Panc1 (cell line): ENCODE data around the gene CYP21A2. TPM values are rescaled to one million over a fixed set of nuclear protein-coding genes. Genes with fewer than 3 reads are reported as not detected.

Source experiments
- ATAC-seq: fragments of 200-7000 bp; cut with Tn5 transposase; 2 replicates; pipeline ENCODE4 v1.9.1; 2020; ENCODE audit warnings: mild to moderate bottlenecking, moderate library complexity
- BruUV-seq: library from RNA; stranded (reverse); fragments of 400-500 nt; replicated peaks from 2 replicates; lab custom pipeline; 2021; lab: Mats Ljungman, UMichigan
- CTCF ChIA-PET: fragments of 300-600 bp; sonication (Branson Sonifier 250); formaldehyde crosslinking; loops from one replicate; lab custom pipeline; 2022; ENCODE audit warnings: antibody characterized with exemption; lab: Charles Lee
- POLR2A ChIA-PET: fragments of 300-600 bp; sonication (Branson Sonifier 250); formaldehyde crosslinking; loops from one replicate; lab custom pipeline; 2022; ENCODE audit warnings: antibody characterized with exemption; lab: Charles Lee
- DNase-seq: peaks from one replicate; pipeline ENCODE4 v3.0.0-alpha.2; 2010; ENCODE audit warnings: low read depth, low spot score
- H3K27ac ChIP-seq: 2 replicates; pipeline ENCODE4 v1.5.1; 2011; ENCODE audit warnings: mild to moderate bottlenecking, low read length, inconsistent platforms
- H3K27me3 ChIP-seq: fragments of 200-500 bp; sonication (Bioruptor generic); 2 replicates; pipeline ENCODE4 v1.6.0; 2014; ENCODE audit warnings: low read length, inconsistent platforms; ENCODE audit not compliant: control insufficient read depth, insufficient read depth
- H3K36me3 ChIP-seq: fragments of 200-500 bp; sonication (Bioruptor generic); 2 replicates; pipeline ENCODE4 v1.5.1; 2014; ENCODE audit warnings: inconsistent platforms, mild to moderate bottlenecking, low read length, moderate library complexity; ENCODE audit not compliant: control insufficient read depth, insufficient read depth
- H3K4me1 ChIP-seq: 2 replicates; pipeline ENCODE4 v1.5.1; 2011; ENCODE audit warnings: inconsistent platforms, mild to moderate bottlenecking, low read length, moderate library complexity; ENCODE audit not compliant: control insufficient read depth, insufficient read depth
- H3K4me3 ChIP-seq, 2 experiments: 2 replicates each; pipeline ENCODE4 v1.5.1; 2011 to 2012; ENCODE audit warnings: low read depth in 2 of 2, low read length in 2 of 2, mild to moderate bottlenecking in 2 of 2, inconsistent platforms in 1 of 2, moderate library complexity in 1 of 2
- H3K9me3 ChIP-seq: fragments of 200-500 bp; sonication (Bioruptor generic); 2 replicates; pipeline ENCODE4 v1.5.1; 2014; ENCODE audit warnings: low read depth, mild to moderate bottlenecking, inconsistent platforms, low read length, moderate library complexity; ENCODE audit not compliant: control insufficient read depth, insufficient read depth
- CTCF ChIP-seq: fragments of 450-650 bp; IDR thresholded peaks from 2 replicates; pipeline ENCODE4 v1.5.1; 2017; ENCODE audit warnings: mild to moderate bottlenecking
- POLR2AphosphoS5 ChIP-seq: IDR thresholded peaks from 2 replicates; pipeline ENCODE4 v1.6.1; 2012; ENCODE audit warnings: mild to moderate bottlenecking, low read depth, low read length, moderate library complexity
- REST ChIP-seq, 2 experiments: IDR thresholded peaks; 2 replicates each; pipeline ENCODE4 v1.6.1; 2011 to 2012; ENCODE audit warnings: low read depth in 2 of 2, control low read depth in 1 of 2, low read length in 1 of 2, mild to moderate bottlenecking in 1 of 2, moderate library complexity in 1 of 2; ENCODE audit not compliant: insufficient read depth in 1 of 2
- SIN3A ChIP-seq: IDR thresholded peaks from 2 replicates; pipeline ENCODE4 v1.6.1; 2012; ENCODE audit warnings: low read depth, mild to moderate bottlenecking, low read length, moderate library complexity, borderline replicate concordance; ENCODE audit not compliant: insufficient read depth
- TCF7L2 ChIP-seq: IDR thresholded peaks from 2 replicates; pipeline ENCODE4 v1.6.1; 2011; ENCODE audit warnings: mild to moderate bottlenecking, low read depth, low read length, inconsistent platforms
- in situ Hi-C: cut with HindIII; loops from 2 replicates; pipeline ENCODE4 v1.10.0; 2016; ENCODE audit warnings: low sequenced_read_pairs, low pct_unique_long_range_greater_than_20kb
- intact Hi-C: fragments of 100-400 bp; cut with micrococcal nuclease; formaldehyde crosslinking; loops from one replicate; pipeline ENCODE4 v1.10.0; 2022; ENCODE audit not compliant: unreplicated experiment
- total RNA-seq: library from RNA; stranded (reverse); gene quantifications from one replicate; pipeline ENCODE4 v1.2.1, GENCODE V29; 2021; ENCODE audit not compliant: unreplicated experiment

Gene CYP21A2
- total RNA-seq, 1 experiment from 2014 or later = 1.1 TPM

- CTCF ChIA-PET = interaction anchor here (1.0 kb wide), 1 partner anchor 23 kb away, joined by 4 read pairs; no protein-coding TSS in a partner anchor
- intact Hi-C loops = no loop called here
Measured at GRCh38 chr6:32070814-32071543, 32.8 kb downstream of the CYP21A2 start.

GRCh38 chr6:32073101-32073500 is 34.9 kb downstream of the CYP21A2 start:
- intact Hi-C loops = no loop called here
- Histone ChIP-seq H3K9me3 (no peaks in the 10 kb centered on the region), H3K4me1 (no peaks in the 10 kb centered on the region), H3K36me3 (no peaks in the 10 kb centered on the region), H3K27me3 (no peaks in the 10 kb centered on the region), H3K4me3 (no peak overlapping the region), H3K27ac (no peak overlapping the region)
- ATAC-seq = no peak
- TF ChIP-seq SIN3A (no peak), REST (IDR thresholded peaks at IDR 0.05; ENCODE audit: insufficient read depth in 1 of 2, low read depth in 2 of 2, low read length in 1 of 2) (no peak), POLR2AphosphoS5 (no peak), CTCF (no peak), TCF7L2 (no peak)
- no peak for DNase-seq
- BruUV-seq = no TSS peak
- ChIA-PET CTCF (interaction anchor here (0.6 kb wide), 1 partner anchor 30 kb away, joined by 5 read pairs; no protein-coding TSS in a partner anchor), POLR2A (no interaction called here)
- in situ Hi-C loops = no loop called here

More at GRCh38 chr6:32070814-32071543, 32.8 kb downstream of the CYP21A2 start:
- Histone ChIP-seq H3K4me1 (no peaks in the 10 kb centered on the region), H3K27me3 (no peaks in the 10 kb centered on the region), H3K27ac (no peak overlapping the region), H3K4me3 (no peak overlapping the region), H3K9me3 (no peaks in the 10 kb centered on the region), H3K36me3 (no peaks in the 10 kb centered on the region)
- ATAC-seq = 0 out of 2 replicates have a peak, but pooled peaks have one; percentile 33
- no TSS peak for BruUV-seq
- in situ Hi-C loops = no loop called here
- TF ChIP-seq SIN3A = no peak
- TF ChIP-seq CTCF = no peak
- no peak for TF ChIP-seq REST (IDR thresholded peaks at IDR 0.05; ENCODE audit: insufficient read depth in 1 of 2, low read depth in 2 of 2, low read length in 1 of 2)
- TF ChIP-seq POLR2AphosphoS5 = no peak
- no peak for TF ChIP-seq TCF7L2
- no peak for DNase-seq
- POLR2A ChIA-PET = no interaction called here
